Measurements from ENCODE around the gene CAMK1. TPM values are rescaled to one million over a fixed set of nuclear protein-coding genes. Genes with fewer than 3 reads are reported as not detected.

Gene CAMK1
- total and polyA plus RNA-seq, 2 donors (not counting 3 experiments of a cell fraction or from before 2014, with no cell fraction given), result 23.5 to 28.4 TPM

- Histone ChIP-seq H3K9me1 (replicated peaks; ENCODE audit: control insufficient read depth, extremely low read depth, insufficient read depth, low read length) (no peaks in the 10 kb centered on the region), H3K27ac (ENCODE audit: insufficient read depth, low read depth, low read length) (no peak overlapping the region), H3K9ac (replicated peaks; ENCODE audit: extremely low read depth, insufficient read depth, low read length) (no peak overlapping the region), H3K4me1 (ENCODE audit: control insufficient read depth, extremely low read depth, insufficient read depth, low read length) (no peaks in the 10 kb centered on the region), H3K4me3 (replicated peaks in 1 of 3; ENCODE audit: insufficient read depth in 1 of 3, low read depth in 1 of 3, low read length in 3 of 3) (no peak overlapping the region), H3K36me3 (ENCODE audit: control insufficient read depth in 2 of 2, extremely low read depth in 1 of 2, insufficient read depth in 2 of 2, low read length in 2 of 2) (peaks cover 0 to 7% of the 10 kb centered on the region in 2 experiments), H3K27me3 (ENCODE audit: control insufficient read depth in 2 of 2, insufficient read depth in 2 of 2, low read length in 2 of 2) (no peaks in the 10 kb centered on the region), H3K9me3 (replicated peaks; ENCODE audit: control insufficient read depth, insufficient read depth, low read length) (no peaks in the 10 kb centered on the region), H3K4me2 (ENCODE audit: insufficient read depth, low read length) (no peak overlapping the region), H4K20me1 (replicated peaks; ENCODE audit: control insufficient read depth, extremely low read depth, insufficient read depth, low read length) (no peaks in the 10 kb centered on the region), H3K79me2 (ENCODE audit: control insufficient read depth, insufficient read depth, low read length) (no peaks in the 10 kb centered on the region), H2AFZ (ENCODE audit: low read depth, low read length) (no peak overlapping the region)
- DNase-seq (ENCODE audit: low read depth, low spot score), result no peak
- CTCF ChIA-PET, result interaction anchor here (0.7 kb wide), 1 partner anchor 523 kb away, joined by 3 read pairs; no protein-coding TSS in a partner anchor
- POLR2A ChIA-PET, result no interaction called here
- TF ChIP-seq JUN (IDR thresholded peaks at IDR 0.05; ENCODE audit: borderline replicate concordance, insufficient read depth, insufficient read length, low read depth), result no peak
- TF ChIP-seq EZH2 (IDR thresholded peaks at IDR 0.05; ENCODE audit: borderline replicate concordance, low read depth, low read length, severe bottlenecking), result no peak
- dilution Hi-C loops (cut with MboI; ENCODE audit: extremely low pct_ligation_motif_present, low sequenced_read_pairs) (no loop called here), intact Hi-C loops (cut with micrococcal nuclease) (no loop called here)
- FAIRE-seq, result no peak
- BruUV-seq (replicated peaks), result no TSS peak
Measured at GRCh38 chr3:9785602-9786001, 15.9 kb upstream of the CAMK1 start.

- BruUV-seq (replicated peaks), result no TSS peak
- no peaks in the 10 kb centered on the region for H3K9me3 ChIP-seq (replicated peaks; ENCODE audit: control insufficient read depth, insufficient read depth, low read length)
- H4K20me1 ChIP-seq (replicated peaks; ENCODE audit: control insufficient read depth, extremely low read depth, insufficient read depth, low read length), result no peaks in the 10 kb centered on the region
- intact Hi-C loops (cut with micrococcal nuclease) (no loop called here), dilution Hi-C loops (cut with MboI; ENCODE audit: extremely low pct_ligation_motif_present, low sequenced_read_pairs) (no loop called here)
- FAIRE-seq (no peak), DNase-seq (ENCODE audit: low read depth, low spot score) (no peak)
- H3K79me2 ChIP-seq (ENCODE audit: control insufficient read depth, insufficient read depth, low read length), result no peaks in the 10 kb centered on the region
- H3K27me3 ChIP-seq (ENCODE audit: control insufficient read depth in 2 of 2, insufficient read depth in 2 of 2, low read length in 2 of 2), result no peaks in the 10 kb centered on the region
- H3K4me1 ChIP-seq (ENCODE audit: control insufficient read depth, extremely low read depth, insufficient read depth, low read length), result no peaks in the 10 kb centered on the region
- no peaks in the 10 kb centered on the region for H3K9me1 ChIP-seq (replicated peaks; ENCODE audit: control insufficient read depth, extremely low read depth, insufficient read depth, low read length)
- POLR2A ChIA-PET, result no interaction called here
- H2AFZ ChIP-seq (ENCODE audit: low read depth, low read length), result no peak overlapping the region
- H3K4me2 ChIP-seq (ENCODE audit: insufficient read depth, low read length), result no peak overlapping the region
- no peak overlapping the region for H3K27ac ChIP-seq (ENCODE audit: insufficient read depth, low read depth, low read length)
- TF ChIP-seq POLR2AphosphoS5 (IDR thresholded peaks at IDR 0.05; ENCODE audit: insufficient read depth, low read depth, low read length) (no peak), EZH2 (IDR thresholded peaks at IDR 0.05; ENCODE audit: borderline replicate concordance, low read depth, low read length, severe bottlenecking) (no peak), GATA2 (IDR thresholded peaks at IDR 0.05; ENCODE audit: insufficient read depth, insufficient read length, low read depth, low read length) (no peak), POLR2A (IDR thresholded peaks at IDR 0.05; ENCODE audit: low read depth, low read length) (no peak), MAX (IDR thresholded peaks at IDR 0.05; ENCODE audit: insufficient read depth, insufficient read length) (no peak), CTCF (IDR thresholded peaks at IDR 0.05; ENCODE audit: extremely low read depth in 1 of 2, insufficient read depth in 1 of 2, low read depth in 1 of 2, low read length in 2 of 2) (no peak), FOS (IDR thresholded peaks at IDR 0.05; ENCODE audit: borderline replicate concordance, insufficient read depth, low read length) (no peak), JUN (IDR thresholded peaks at IDR 0.05; ENCODE audit: borderline replicate concordance, insufficient read depth, insufficient read length, low read depth) (no peak), MYC (IDR thresholded peaks at IDR 0.05; ENCODE audit: low read depth, low read length) (no peak)
- H3K36me3 ChIP-seq (ENCODE audit: control insufficient read depth in 2 of 2, extremely low read depth in 1 of 2, insufficient read depth in 2 of 2, low read length in 2 of 2), result peaks cover 0 to 7% of the 10 kb centered on the region in 2 experiments
- CTCF ChIA-PET, result no interaction called here
- H3K4me3 ChIP-seq (replicated peaks in 1 of 3; ENCODE audit: insufficient read depth in 1 of 3, low read depth in 1 of 3, low read length in 3 of 3), result no peak overlapping the region
- H3K9ac ChIP-seq (replicated peaks; ENCODE audit: extremely low read depth, insufficient read depth, low read length), result no peak overlapping the region
Measured at GRCh38 chr3:9784965-9785364, 15.2 kb upstream of the CAMK1 start.
